ENCODE measurements around the gene CDON.
"Not testable (repeated sequence)": the region's sequence is repeated elsewhere in the genome, so short reads cannot be mapped to it uniquely, and the experiment has no call there.

CDON gene

GRCh38 chr11:126046570-126047195, 16.0 kb downstream of the CDON start:
- no peak for DNase-seq (ENCODE audit: low spot score)

- DNase-seq (ENCODE audit: low spot score) = no peak
These were observed 23.0 kb downstream of the CDON start for GRCh38 chr11:126039485-126040271.

GRCh38 chr11:126035718-126036117, 26.9 kb downstream of the CDON start:
- DNase-seq (ENCODE audit: low spot score) = no peak

GRCh38 chr11:126034933-126035425, 27.7 kb downstream of the CDON start:
- DNase-seq (ENCODE audit: low spot score) = no peak

GRCh38 chr11:126034039-126034932, 28.4 kb downstream of the CDON start:
- DNase-seq (ENCODE audit: low spot score) = no peak

GRCh38 chr11:126032375-126032774, 30.3 kb downstream of the CDON start:
- DNase-seq (ENCODE audit: low spot score) = no peak

- DNase-seq (ENCODE audit: low spot score) = no peak
These were observed 32.9 kb downstream of the CDON start for GRCh38 chr11:126029805-126030204.

- no peak for DNase-seq (ENCODE audit: low spot score)
These were observed 33.4 kb downstream of the CDON start for GRCh38 chr11:126029237-126029636.

GRCh38 chr11:126028534-126028933, 34.1 kb downstream of the CDON start:
- not testable (repeated sequence) for DNase-seq (ENCODE audit: low spot score)

GRCh38 chr11:126026579-126026978, 36.1 kb downstream of the CDON start:
- no peak for DNase-seq (ENCODE audit: low spot score)

- DNase-seq (ENCODE audit: low spot score) = no peak
These were observed 36.8 kb downstream of the CDON start for GRCh38 chr11:126025822-126026221.

- no peak for DNase-seq (ENCODE audit: low spot score)
These were observed 38.5 kb downstream of the CDON start for GRCh38 chr11:126024123-126024522.

- no peak for DNase-seq (ENCODE audit: low spot score)
These were observed 49.8 kb downstream of the CDON start for GRCh38 chr11:126012852-126013251.

- DNase-seq (ENCODE audit: low spot score) = no peak
These were observed 50.9 kb downstream of the CDON start for GRCh38 chr11:126011754-126012153.

- no peak for DNase-seq (ENCODE audit: low spot score)
These were observed 51.4 kb downstream of the CDON start for GRCh38 chr11:126011265-126011664.

- DNase-seq (ENCODE audit: low spot score) = no peak
These were observed 53.7 kb downstream of the CDON start for GRCh38 chr11:126008956-126009355.

GRCh38 chr11:126007238-126007637, 55.4 kb downstream of the CDON start:
- no peak for DNase-seq (ENCODE audit: low spot score)

- DNase-seq (ENCODE audit: low spot score) = no peak
These were observed 56.6 kb downstream of the CDON start for GRCh38 chr11:126006068-126006467.

GRCh38 chr11:126002181-126002580, 60.5 kb downstream of the CDON start:
- DNase-seq (ENCODE audit: low spot score) = no peak

- DNase-seq (ENCODE audit: low spot score) = no peak
These were observed 63.3 kb downstream of the CDON start for GRCh38 chr11:125999234-125999880.

- DNase-seq (ENCODE audit: low spot score) = no peak
These were observed 64.4 kb downstream of the CDON start for GRCh38 chr11:125998267-125998666.

GRCh38 chr11:125995313-125995712, 67.4 kb downstream of the CDON start:
- no peak for DNase-seq (ENCODE audit: low spot score)

Data from HuH-7.5 (cell line).